D341Med (cell line): ENCODE measurements around the gene NUP214.
A peak's percentile ranks its signal among the peaks of the same experiment; 100 is the strongest.
"Not testable (repeated sequence)": the region's sequence is repeated elsewhere in the genome, so short reads cannot be mapped to it uniquely, and the experiment has no call there.

Experiments
- DNase-seq: peaks from one replicate; pipeline ENCODE4 v3.0.0; 2012; ENCODE audit warnings: low spot score

The NUP214 gene

DNA sequence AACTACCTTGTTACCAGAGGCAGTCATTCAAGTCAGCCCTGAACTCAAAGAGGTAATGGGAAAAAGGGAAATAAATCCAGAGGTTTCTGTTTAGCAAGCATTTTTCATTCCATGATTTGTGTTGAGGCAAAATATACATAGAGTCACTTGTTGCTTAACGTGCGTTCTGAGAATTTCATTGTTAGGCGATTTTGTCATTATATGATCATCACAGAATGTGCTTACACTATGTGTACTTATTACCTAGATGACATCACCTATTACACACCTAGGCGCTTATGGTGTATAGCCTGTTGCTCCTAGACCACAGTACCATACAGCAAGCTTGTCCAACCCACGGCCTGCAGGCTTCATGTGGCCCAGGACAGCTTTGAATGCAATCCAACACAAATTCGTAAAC is 36.2 kb downstream of the NUP214 start:
- DNase-seq = no peak

DNA sequence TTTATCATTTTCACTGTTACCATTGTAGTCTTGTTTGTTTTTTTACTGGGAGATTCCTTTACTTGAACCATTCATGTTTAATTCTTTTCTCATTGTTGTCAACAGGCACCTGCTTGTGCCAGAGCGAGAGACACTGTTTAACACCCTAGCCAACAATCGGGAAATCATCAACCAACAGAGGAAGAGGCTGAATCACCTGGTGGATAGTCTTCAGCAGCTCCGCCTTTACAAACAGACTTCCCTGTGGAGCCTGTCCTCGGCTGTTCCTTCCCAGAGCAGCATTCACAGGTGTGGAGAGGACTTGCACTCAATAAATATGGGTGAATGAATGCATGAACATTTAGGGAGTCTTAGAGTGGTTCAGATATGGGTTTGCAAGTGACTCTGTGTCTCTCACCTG is 37.5 kb downstream of the NUP214 start:
- DNase-seq = no peak

DNA sequence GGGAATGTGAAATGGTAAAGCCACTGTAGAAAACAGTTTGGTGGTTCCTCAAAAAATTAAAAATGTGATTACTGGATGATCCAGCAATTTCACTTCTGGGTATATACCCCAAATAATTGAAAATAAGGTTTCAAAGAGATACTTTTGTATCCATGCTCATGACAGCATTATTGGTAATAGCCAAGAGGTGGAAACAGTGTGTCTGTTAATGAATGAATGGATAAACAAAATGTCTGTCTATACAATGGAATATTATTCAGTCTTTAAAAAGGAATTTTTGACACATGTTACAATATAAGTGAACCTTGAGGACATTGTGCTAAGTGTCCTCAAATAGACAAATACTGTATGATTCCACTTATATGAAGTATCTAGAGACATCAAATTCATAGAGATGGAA is 40.1 kb downstream of the NUP214 start:
- no peak for DNase-seq

DNA sequence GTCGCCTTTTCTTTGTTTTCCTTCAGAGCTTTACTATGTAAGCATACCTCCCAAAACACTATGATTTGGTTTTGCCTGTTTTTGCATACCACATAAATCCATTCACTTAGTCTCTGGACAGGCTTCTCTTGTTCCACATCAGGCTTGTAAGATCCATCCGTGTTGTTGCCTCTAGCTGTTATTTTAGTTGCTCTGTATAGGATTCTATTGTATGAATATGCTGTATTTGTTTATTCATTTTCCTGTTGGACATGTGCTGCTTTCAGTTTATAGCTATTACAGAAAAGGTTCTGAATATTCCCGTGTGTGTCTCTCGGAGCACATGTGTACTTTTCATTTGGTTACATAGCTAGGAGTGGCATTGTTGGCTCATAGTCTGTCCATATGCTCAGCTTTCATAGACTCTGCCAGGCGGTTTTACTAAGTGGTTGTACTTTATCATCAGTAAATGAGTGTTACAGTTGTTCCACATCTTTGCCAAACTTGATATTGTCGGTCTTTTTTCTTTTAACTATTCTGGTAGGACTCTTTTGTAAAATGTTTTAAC is 41.8 kb downstream of the NUP214 start:
- DNase-seq = no peak

DNA sequence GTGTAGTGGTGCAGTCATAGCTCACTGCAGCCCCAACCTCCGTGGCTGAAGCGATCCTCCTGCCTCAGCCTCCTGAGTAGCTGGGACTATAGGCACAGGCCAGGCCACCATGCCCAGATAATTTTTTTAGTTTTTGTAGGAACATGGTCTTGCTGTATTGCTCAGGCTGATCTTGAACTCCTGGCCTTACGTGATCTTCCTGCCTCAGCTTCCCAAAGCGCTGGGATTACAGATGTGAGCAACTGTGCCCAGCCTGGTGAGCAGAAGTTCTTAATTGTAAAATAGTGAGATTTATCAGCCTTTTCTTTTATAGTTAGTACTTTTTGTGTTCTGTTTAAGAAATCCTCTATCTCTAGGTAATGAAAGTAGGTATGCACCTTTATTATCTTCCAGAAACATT is 42.5 kb downstream of the NUP214 start:
- no peak for DNase-seq

DNA sequence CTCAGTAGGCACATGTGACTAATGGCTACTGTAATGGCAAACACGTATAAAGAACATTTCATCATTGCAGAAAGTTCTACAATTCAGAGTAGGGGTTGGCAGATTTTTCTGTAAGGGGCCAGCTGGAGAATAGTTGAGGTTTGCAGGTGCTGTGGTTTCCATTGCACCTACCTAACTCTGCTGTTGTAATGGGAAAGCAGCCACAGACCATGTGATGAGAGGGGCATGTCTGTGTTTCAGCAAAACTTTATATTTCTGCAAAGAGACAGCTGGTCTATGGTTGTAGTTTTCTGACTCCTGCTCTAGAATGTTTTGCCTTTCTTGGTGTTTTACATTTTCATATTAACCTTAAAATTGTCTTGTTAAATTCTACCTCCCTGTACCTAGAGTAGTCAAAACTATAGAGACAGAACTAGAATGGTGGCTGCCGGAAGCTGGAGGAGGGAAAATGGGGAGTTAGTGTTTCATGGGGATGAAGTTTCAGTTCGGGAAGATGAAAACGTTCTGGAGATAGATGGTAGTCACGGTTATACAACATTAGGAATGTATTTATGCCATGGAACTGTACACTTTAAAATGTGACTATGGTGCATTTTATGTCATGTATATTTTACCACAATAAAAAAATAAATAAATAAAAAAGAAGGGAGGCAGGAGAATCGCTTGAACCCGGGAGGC is 44.3 kb downstream of the NUP214 start:
- DNase-seq = no peak

DNA sequence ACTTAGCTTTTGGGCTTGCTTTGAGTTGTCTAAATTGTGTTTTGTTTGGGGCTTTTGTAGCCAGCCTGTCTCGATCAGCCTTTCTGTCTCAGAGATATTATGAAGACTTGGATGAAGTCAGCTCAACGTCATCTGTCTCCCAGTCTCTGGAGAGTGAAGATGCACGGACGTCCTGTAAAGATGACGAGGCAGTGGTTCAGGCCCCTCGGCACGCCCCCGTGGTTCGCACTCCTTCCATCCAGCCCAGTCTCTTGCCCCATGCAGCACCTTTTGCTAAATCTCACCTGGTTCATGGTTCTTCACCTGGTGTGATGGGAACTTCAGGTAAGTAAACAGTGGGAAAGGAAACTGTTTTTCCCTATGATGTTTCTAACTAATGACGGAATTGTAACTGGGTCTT is 48.6 kb downstream of the NUP214 start:
- DNase-seq = no peak

DNA sequence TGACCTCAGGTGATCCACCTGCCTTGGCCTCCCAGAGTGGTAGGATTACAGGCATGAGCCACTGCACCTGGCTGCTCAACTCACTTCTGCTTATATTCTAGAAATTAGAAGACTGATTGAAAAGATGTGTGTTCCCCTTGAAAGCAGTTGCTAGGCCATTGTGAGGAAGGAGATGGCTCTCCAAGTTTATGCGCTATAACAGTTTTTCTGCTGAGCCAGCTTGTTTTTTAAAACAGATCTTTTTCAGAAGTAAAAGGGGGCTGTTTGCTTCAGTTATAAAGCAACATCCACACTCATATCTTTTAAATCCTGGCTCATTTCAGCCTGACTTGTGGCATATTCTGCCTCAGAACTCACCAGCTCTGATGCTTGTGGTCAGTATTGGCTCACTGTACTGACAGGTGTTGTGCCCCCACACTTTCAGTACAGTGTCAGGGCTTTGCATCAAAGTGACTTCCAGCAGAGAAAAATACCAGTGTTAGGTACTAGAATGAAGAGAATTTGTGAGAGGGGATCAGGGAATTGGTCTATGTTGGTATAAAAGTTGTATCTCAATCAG is 49.4 kb downstream of the NUP214 start:
- DNase-seq = no peak

DNA sequence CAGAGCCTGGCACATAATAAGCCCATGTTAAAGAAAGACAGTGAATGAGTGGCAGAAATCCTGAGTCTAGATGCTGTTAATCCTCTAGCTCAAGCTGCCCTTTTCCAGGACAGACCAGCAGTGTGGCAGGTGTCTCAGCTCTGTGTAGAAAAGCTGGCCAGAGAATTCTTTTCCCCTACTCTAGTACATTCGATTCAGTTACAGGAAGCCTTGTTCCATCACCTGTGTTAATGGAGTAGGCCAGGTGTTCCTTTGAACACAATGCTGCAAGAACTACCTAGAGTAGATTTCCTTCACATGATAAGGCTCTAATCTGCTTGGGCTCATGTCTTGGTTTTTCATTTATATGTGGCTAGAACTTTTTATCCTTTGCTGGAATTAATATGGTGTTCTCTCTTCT is 52.5 kb downstream of the NUP214 start:
- no peak for DNase-seq

DNA sequence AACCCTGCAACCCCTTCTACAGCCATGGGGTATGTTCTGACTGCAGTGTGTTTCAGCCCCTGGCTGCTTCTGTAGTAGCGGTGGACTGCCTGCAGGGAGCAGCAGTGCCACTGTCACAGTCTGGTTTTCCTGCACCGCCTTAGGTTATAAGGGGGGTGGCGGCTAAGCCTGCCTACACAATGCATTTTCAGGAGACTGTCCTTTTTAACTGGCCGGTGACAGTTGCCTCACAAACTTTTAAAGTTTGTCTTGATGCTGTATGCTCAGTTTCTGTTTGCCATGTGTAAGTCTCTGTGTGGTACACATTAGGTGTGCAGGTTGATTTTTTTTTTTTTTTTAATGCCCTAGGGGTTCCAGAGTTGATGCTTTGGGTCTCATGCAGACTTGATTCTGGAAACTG is 53.0 kb downstream of the NUP214 start:
- peak; percentile 87 for DNase-seq

DNA sequence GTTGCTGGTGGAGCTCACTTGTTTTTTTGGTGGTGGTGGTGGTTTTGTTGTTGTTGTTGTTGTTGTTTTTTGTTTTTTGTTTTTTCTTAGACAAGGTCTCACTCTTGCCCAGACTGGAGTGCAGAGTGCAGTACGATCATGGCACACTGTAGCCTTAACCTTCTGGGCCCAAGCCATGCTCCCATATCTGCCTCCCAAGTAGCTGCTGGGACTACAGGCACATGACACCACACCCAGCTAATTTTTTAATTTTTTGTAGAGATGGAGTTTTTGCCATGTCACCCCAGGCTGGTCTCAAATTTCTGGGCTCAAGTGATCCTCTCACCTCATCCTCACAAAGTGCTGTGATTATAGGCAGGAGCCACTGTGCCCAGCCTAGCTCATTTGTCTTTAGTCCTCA is 53.5 kb downstream of the NUP214 start:
- no peak for DNase-seq

DNA sequence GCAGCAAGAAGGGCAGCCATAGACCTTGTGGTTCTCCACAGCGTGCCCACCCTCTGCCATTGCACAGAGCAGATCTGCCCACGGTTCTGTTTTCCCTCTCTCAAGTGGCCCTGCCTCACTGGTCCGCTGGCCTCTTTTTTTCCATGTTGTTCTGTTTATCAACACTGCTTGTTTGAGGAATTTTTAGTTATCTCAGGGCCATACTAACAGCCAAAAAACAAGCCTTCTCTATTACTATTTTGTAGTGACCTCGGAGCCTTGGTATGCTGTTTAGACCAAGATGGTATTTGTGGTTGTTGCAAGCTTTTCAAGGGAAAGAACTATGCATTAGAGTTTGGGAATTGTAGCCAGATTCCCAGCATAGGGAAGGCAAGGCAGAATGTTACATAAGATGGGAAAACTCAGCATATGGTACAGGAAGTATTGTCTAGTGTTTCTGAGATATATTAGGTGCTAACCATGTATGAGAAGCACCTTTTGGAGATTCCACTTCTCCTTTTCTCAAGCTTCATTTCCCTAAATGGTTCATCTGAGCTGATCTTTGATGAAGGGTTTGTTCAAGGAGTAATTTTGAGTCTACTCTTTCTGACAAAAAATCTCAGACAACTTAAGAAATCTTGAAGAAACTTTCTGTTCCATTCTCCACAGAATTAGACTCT is 54.3 kb downstream of the NUP214 start:
- no peak for DNase-seq

DNA sequence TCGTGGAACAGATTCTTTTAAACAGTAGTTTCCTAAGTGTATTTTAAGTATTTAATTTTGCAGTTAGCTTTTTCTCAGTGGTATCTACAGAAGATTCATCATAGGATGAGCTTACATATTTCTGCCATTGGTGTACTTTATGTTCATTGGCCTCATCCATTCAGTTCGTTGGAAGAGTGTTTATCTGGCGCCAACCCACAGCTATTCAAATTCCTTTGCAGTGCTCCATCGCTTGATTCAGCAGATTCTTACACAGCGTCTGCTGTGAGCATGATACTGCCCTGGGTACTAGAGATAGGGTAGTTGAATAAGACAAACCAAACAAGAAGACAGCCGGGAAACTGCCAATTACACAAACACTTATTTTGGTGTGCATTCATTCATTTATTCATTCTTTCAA is 55.1 kb downstream of the NUP214 start:
- no peak for DNase-seq

DNA sequence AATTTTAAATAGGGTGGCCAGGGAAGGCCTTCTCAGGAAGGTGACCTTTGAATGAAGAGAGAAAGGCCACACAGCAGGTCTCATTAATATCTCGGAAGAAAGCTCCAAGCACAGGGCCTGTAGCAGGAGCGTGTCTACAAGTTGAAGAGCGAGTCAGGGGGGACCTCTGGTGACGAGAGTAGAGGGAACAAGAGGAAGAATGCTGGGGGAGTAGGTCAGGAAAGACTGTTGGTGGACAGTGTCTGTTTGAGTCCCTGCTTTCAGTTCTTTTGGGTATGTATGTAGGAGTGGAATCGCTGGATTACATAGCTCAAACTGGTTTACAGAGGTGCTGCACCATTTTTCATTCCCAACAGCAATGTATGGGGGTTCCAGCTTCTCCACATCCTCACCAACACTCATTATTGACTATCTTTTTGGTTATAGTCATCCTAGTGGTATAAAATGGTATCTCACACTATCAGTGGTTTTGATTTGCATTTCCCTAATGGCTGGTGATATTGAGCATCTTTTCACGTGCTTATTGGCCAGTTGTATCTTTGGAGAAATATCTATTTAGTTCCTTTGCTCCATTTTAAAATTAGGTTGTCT is 55.8 kb downstream of the NUP214 start:
- DNase-seq = no peak

DNA sequence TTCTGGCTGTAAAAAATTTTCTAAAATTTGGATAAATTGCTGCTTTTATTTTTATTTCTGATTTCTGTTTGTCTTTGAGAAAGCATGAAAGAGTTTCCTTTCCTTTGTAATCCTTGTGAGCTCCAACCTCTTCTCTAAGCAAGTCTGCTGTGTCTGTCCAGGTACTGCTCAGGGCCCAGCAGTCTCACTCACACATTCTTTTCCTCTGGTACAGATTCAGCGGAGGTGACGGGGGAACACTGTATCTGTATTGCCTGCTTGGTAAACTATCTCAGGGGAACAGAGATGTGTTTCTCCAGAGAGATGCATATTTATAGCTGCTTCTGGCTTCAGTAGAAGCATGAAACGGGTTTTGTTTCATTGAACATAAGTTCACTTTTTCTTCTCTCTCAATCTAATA is 60.5 kb downstream of the NUP214 start:
- no peak for DNase-seq

DNA sequence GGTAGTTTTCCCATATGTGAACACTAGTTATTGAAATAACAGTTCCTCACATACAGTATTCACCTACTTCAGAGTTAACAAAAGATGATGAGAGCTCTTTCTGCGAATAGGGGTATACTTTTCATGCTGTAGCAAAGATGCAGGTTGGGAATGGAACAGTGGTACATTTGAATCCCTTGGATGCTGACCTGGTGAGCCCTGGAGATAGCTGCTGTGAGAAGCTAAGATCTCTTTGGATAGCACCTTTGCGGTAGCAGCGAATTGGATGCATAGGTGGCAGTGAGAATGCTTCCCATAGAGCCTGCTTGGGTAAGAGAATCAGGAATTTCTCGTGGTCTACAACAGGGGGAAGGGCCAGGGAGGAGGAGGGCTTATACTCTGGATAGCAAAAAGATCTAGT is 61.2 kb downstream of the NUP214 start:
- no peak for DNase-seq

DNA sequence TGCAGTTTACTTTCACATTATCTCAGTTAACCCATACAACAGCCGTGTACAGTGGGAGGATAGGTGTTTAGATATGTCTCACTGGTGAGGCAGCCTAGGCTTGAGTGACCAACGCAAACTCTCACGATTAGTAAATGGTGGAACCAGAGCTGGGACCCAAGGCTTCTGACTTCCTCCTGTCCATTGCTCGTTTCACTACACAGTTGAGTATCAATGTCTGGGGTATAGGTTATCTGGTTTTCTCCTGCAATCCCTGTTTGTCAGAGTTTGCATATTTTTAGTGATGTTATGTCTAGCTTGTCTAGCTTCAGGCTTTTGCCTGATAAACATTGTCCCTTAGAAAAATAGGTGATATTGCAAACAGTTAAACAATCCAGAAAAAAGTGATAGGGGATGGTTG is 62.6 kb downstream of the NUP214 start:
- no peak for DNase-seq

DNA sequence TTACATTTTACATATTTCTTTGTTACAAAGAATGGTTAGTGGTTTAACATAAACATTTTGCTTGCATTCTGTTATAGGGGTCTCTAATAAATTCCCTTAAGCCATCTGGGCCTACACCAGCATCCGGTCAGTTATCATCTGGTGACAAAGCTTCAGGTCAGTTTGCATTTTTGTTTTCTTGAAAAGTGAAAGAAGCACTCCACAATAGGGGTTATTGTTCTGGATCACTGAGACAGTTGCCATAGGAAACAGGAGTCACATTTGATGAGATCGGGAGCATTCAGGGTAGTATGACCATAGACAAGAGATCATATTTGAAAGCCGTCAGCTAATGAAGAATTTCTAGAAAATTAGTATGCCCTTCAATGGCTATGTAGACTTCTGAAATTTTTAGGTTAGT is 63.6 kb downstream of the NUP214 start:
- no peak for DNase-seq

DNA sequence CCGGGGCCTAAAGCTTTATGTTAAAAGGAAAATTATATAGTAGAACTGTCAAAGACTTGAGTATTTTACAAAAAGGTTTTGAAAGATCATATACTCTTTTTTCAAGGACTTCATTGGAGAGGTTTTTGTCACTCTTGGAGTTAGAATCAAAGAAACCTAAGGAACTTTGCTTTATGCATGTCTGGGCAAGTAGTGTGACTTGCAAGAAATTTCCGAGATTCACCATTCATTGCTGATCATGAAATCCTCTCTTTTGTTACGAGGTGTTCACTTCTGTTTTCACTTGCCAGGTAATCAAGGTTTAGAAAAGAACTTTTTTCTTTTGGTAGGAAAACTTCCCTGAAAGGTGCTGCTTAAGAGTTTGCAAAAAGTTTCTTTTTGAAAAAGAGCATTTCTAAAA is 64.8 kb downstream of the NUP214 start:
- DNase-seq = no peak

DNA sequence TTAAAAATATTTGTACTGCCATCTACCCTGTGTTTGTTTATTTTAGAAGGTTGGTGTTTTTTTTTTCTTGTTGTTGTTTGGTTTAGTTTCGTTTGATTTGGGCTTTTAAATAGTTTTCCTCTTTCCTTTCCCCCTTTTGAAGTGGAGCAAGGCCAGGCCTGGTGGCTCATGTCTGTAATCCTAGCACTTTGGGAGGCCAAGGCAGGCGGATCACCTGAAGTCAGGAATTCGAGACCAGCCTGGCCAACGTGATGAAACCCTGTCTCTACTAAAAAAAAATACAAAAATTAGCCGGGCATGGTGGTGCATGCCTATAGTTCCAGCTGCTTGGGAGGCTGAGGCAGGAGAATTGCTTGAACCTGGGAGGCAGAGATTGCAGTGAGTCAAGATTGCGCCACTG is 65.6 kb downstream of the NUP214 start:
- not testable (repeated sequence) for DNase-seq

DNA sequence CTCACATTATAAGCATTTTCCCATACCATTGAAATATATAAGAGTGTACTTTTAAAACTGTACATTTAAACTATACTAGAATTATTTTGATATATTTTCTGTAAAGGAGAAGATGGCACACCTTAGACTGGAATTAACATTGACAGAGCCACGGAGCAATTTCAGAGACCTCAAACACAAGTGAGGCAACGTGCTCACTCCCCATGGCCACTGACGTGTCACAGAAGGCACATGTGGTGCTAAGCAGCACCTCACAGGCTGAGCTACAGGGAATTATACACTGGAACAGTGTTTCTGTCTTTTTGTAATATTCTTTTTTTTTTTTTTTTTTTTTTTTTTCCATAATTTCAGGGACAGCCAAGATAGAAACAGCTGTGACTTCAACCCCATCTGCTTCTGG is 66.5 kb downstream of the NUP214 start:
- no peak for DNase-seq

DNA sequence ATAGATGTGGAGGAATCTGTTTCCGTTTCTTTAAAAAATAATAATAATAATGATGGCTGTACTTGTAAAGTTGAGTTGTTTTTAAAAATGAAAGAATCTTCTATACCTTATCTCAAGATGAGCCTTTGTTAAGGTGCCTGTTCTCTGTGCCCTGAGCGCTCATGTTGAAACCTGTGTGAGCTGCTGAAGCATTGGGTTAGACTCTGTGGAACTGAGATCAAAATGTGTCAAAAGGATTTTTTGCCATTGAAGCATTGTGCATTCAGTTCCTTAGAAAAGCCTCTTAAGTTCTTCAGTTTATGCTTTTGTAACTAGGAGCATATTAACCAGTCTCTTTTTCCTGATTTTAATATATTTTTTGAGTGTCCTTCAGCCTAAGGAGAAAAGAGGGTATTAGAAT is 67.7 kb downstream of the NUP214 start:
- no peak for DNase-seq

DNA sequence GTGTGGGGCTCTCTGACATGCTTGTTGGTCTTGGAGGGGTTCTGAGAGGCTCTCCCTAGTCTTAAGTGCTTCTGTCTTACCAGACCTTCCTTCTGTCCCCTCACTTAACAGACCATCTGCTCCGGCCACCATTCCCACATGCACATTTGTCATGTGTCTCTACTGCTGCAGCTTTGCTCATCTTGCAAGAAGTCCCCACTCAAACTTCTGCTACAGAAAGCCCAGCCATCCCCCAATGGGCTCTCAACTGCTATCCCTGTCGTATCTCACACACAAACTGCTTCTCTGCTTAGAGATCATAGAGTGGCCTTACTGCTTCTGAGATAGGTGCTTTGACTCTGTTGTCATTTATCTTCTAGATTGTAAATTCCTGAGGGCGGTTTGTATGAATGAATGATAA is 69.4 kb downstream of the NUP214 start:
- no peak for DNase-seq
